HG03095 (cell line): ENCODE measurements around the gene PITPNM3.
"Not testable (repeated sequence)": the region's sequence is repeated elsewhere in the genome, so short reads cannot be mapped to it uniquely, and the experiment has no call there.

Experiments used
- ATAC-seq: cut with Tn5 transposase; IDR thresholded peaks from one replicate; pipeline ENCODE4 v1.9.1; 2021; ENCODE audit warnings: moderate library complexity; ENCODE audit not compliant: unreplicated experiment

Gene PITPNM3

DNA sequence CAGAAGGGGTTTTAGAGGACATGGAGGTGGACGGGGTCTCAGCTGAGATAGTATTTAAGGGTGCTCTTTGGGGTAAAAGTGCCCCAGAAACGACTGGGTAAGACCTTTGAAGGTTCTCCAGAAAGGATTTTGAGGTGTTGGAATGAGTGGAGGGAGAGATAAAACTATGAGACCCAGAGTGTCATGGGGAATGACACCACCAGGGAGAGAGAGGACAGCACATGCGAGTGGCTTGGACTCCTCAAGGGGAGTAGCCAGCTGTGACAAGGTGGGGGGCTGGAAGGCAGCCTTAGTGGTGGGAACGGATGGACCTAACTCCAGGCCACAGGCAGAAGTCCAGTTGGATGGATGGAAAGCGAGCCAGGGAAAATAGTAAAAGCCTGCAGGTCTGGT lies 19.2 kb upstream of the PITPNM3 start:
- no peak for ATAC-seq

DNA sequence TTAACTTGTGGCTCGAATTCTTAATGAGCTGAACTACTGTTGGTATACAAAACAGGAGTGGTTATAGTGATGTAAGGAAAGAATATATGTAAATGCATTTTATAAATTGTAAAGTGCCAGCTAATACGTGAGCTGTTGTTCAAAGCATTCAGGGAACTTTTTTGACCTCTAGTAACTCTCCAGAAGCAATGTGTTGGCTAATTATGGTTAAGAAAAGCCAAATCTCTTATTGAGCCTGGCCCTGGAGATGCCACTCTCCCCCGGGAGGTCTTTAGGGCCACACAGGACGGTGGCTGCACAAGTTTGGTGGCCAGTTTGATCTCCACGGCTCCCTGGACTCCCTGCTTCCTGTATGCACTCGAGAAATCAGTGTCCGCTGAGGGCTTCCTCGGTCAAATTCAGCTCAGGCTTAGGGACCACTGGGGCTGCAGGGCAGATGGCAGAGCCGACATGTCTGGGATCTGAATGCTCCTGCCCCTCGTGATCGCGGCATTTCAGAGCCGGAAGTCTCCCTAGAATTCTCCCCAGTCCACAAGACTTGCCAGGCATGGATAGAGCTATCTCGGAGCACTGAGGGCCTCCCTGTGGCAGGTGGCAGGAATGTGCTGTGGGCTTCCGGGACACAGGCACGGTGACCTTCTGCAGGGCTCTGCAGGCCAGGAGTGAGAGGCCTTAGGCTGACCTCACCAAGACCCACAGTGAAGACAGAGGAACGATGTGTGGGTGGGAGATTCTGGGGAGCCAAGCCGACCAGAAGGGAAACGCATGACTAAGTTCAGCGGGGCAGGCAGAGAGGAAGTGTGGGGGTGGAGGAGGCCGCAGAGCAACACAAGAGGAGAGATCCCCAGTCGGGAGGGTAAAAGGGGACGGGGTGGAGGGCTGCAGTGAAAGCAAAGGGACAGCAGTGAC lies 18.6 kb upstream of the PITPNM3 start:
- no peak for ATAC-seq

DNA sequence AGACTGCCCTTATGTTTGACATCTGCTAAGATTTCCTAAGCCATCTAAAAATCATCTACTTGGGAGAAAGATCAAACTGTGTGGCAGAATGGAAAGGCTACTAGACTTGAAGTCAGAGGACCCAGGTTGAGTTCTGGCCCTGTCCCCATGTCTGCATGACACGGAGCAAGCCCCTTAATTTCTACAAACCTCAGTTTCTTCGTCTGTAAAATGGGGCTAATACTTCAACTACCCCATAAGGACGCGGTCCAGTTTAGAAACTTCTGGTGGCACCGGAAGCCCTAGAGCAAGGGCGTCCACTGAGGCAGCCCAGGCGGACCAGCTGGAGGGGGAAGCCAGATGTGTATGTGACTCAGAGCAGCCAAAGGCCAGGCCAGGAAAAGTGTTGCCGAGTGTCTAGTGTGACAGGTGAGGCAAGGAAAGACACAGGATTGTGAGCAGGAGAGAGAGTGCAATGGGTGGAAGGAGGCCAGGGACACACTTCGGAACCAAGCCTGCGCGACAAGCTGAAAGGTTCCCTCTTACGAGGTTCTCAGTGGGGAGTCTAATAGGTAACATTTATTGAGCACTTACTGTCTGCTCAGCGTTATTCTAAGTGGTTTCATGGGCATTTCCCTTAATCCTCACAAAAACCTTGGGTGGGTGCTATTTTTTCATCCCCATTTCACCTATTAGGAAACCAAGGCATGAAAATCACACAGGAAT lies 17.8 kb upstream of the PITPNM3 start:
- ATAC-seq = no peak

- not testable (repeated sequence) for ATAC-seq
These were observed 17.1 kb upstream of the PITPNM3 start for GRCh38 chr17:6573495-6573894.

DNA sequence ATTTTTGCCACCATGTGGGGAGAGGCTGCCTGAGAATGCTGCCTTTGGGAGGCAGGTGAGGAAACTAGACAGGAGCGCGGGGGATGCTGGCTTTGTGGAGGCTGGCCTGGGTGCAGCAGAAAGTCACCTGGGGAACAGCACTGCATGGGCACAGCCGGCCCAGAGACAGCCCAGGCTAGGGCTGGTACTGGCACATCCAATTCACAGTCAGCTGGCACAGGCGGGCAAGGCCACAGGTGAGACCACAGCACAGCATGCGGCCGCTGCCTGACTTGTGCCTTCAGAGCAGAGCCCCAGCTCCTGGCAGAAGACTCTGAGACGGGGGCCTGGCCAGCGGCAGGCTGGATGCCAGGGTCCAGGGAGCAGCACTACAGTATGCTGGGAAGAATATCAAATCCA lies 16.6 kb upstream of the PITPNM3 start:
- ATAC-seq = no peak

- ATAC-seq = no peak
These were observed 15.1 kb upstream of the PITPNM3 start for GRCh38 chr17:6571452-6571781.

GRCh38 chr17:6570731-6571451 lies 14.5 kb upstream of the PITPNM3 start:
- no peak for ATAC-seq

- ATAC-seq = no peak
These were observed 13.3 kb upstream of the PITPNM3 start for GRCh38 chr17:6569370-6570285.

- ATAC-seq = no peak
These were observed 11.9 kb upstream of the PITPNM3 start for GRCh38 chr17:6568184-6568758.

DNA sequence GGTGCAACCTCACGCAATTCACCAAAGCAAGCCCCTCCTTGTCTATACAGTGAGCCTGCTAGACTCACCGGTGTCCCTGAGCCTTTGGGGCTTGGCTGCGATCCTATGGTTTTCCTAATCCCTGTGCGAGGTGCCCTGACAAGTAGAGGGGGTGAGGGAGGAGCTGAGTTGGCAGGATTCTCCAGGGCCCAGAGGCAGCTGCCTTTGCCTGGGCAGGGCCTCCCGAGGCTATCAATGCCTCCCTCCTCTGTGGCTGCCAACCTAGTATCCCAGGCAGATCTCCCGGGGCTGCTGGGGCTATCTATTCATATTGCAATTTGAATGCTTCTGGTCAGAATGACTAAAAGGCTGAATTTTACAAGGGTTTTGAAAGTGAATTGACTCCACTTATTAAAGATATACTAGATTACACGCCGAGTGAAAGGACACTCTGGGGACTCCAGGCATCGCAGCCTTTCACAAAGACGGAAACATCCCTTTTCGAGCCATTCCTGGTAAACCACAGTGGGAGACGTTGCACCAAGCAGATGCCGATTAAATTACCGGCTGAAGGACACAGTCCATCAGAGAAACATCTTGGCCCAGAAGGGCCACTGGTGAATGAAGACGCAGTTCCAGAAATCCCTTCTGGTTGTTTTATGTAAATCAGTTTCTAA lies 11.3 kb upstream of the PITPNM3 start:
- no peak for ATAC-seq

- ATAC-seq = no peak
These were observed 5.1 kb upstream of the PITPNM3 start for GRCh38 chr17:6561446-6561845.

GRCh38 chr17:6560496-6560895 lies 4.1 kb upstream of the PITPNM3 start:
- no peak for ATAC-seq

GRCh38 chr17:6559753-6560215 lies 3.4 kb upstream of the PITPNM3 start:
- ATAC-seq = no peak

GRCh38 chr17:6558932-6559752 lies 2.8 kb upstream of the PITPNM3 start:
- ATAC-seq = no peak

DNA sequence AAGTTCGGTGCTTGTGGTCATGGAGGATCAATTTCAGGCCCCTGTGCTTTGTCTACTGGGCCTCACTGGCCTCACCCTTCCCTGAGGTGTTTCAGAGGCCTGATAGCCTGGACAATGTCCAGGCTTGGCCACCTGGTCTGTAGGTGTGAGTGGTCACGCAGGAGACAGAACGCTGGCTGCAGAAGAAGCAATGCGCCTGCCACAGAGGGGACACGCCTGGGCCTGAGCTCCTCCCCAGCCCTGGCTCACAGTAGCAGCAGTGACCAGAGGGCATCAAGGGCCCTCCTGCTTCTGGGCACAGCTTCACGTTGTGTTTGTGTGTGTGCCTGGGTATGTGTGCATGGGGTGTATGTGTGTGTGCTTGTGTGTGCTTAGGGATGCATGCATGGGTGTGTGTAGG lies 1.9 kb upstream of the PITPNM3 start:
- ATAC-seq = no peak

- ATAC-seq = no peak
These were observed 684 bp upstream of the PITPNM3 start for GRCh38 chr17:6557040-6557438.

GRCh38 chr17:6555331-6556120 lies 829 bp downstream of the PITPNM3 start:
- ATAC-seq = no peak

- ATAC-seq = no peak
These were observed 1.5 kb downstream of the PITPNM3 start for GRCh38 chr17:6554871-6555330.
